Ovary (tissue), 3 donors: ENCODE results near the gene TCHP.

ENCODE experiments used
- CTCF ChIP-seq, 3 donors: fragments of 450-650 bp in 2 of 3; fragments of 200-600 bp in 1 of 3; IDR thresholded peaks; one replicate each; pipeline versions ENCODE4 v1.5.1 to v1.8.0; 2016 to 2022; ENCODE audit warnings: antibody characterized with exemption in 3 of 3, mild to moderate bottlenecking in 1 of 3
- EP300 ChIP-seq: sonication (generic); formaldehyde crosslinking; IDR thresholded peaks from one replicate; pipeline ENCODE4 v1.6.1; 2017; ENCODE audit warnings: antibody characterized with exemption
- POLR2A ChIP-seq: fragments of 450-650 bp; IDR thresholded peaks from one replicate; pipeline ENCODE4 v1.6.1; 2017; ENCODE audit warnings: antibody characterized with exemption, mild to moderate bottlenecking, moderate library complexity
- donor health status: DM: no; HTN: no; CAD: no.

- TF ChIP-seq CTCF (IDR thresholded peaks at IDR 0.05) (no peak), POLR2A (no peak), EP300 (no peak)
Measured at GRCh38 chr12:109953656-109954055, 53.6 kb downstream of the TCHP start.
